ENCODE data around the gene POMT1.
A peak's percentile ranks its signal among the peaks of the same experiment; 100 is the strongest.
"Not testable (repeated sequence)": the region's sequence is repeated elsewhere in the genome, so short reads cannot be mapped to it uniquely, and the experiment has no call there.

Gene POMT1, protein sequence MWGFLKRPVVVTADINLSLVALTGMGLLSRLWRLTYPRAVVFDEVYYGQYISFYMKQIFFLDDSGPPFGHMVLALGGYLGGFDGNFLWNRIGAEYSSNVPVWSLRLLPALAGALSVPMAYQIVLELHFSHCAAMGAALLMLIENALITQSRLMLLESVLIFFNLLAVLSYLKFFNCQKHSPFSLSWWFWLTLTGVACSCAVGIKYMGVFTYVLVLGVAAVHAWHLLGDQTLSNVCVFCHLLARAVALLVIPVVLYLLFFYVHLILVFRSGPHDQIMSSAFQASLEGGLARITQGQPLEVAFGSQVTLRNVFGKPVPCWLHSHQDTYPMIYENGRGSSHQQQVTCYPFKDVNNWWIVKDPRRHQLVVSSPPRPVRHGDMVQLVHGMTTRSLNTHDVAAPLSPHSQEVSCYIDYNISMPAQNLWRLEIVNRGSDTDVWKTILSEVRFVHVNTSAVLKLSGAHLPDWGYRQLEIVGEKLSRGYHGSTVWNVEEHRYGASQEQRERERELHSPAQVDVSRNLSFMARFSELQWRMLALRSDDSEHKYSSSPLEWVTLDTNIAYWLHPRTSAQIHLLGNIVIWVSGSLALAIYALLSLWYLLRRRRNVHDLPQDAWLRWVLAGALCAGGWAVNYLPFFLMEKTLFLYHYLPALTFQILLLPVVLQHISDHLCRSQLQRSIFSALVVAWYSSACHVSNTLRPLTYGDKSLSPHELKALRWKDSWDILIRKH

DNA sequence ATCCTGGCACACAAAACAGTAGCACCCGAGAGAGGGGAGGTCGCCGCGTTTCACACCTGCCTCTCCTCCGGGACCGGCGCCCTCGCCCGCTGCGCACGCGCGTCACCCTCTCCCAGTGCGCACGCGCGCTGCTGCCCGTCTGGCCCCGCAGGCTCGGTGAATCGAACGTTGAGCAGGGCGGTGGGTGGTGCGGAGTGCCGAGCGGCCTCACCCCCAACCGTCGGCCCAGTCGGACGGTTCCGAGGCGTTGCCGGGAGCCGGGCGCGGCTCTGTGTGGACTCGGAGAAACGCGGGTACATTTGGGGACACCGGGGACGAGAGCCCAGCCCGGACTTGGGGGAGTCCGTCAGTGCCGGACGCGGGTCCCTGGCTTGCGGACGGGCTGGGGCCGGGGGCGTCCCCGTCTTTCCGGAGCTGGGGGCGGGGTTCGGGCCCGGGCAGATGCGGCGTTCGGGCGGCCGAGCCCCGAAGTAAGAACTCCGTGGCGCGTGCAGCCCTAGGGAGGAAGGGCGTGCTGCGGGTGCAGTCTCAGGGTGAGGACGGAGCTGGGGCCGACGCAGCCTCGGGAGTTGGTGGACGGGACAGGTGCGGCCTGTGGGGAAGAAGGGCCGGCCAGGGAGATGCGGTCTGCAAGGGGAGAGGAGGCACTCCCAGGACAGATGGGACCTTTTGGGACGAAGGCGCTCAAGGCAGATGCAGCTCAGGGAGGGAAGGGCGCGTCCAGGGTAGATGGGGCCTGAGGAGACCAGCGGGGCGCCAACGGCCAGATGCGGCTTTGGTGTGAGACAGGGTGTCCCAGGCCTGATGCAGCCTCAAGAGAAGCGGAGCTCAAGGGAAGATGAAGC is at the start of gene POMT1:
Gene POMT1 (plus strand): TSS at position 138 of the 845 bp plus-strand sequence. CDS start 1,301 bp downstream, outside the sequence.
- peak within 1 kb of the TSS; percentile 70 for H3K27ac ChIP-seq
- TF ChIP-seq, protein P1, sequence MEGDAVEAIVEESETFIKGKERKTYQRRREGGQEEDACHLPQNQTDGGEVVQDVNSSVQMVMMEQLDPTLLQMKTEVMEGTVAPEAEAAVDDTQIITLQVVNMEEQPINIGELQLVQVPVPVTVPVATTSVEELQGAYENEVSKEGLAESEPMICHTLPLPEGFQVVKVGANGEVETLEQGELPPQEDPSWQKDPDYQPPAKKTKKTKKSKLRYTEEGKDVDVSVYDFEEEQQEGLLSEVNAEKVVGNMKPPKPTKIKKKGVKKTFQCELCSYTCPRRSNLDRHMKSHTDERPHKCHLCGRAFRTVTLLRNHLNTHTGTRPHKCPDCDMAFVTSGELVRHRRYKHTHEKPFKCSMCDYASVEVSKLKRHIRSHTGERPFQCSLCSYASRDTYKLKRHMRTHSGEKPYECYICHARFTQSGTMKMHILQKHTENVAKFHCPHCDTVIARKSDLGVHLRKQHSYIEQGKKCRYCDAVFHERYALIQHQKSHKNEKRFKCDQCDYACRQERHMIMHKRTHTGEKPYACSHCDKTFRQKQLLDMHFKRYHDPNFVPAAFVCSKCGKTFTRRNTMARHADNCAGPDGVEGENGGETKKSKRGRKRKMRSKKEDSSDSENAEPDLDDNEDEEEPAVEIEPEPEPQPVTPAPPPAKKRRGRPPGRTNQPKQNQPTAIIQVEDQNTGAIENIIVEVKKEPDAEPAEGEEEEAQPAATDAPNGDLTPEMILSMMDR (IDR thresholded peaks at IDR 0.05) = no peak
- no peak for TF ChIP-seq ZFX (IDR thresholded peaks at IDR 0.05; ENCODE audit: borderline replicate concordance)

DNA sequence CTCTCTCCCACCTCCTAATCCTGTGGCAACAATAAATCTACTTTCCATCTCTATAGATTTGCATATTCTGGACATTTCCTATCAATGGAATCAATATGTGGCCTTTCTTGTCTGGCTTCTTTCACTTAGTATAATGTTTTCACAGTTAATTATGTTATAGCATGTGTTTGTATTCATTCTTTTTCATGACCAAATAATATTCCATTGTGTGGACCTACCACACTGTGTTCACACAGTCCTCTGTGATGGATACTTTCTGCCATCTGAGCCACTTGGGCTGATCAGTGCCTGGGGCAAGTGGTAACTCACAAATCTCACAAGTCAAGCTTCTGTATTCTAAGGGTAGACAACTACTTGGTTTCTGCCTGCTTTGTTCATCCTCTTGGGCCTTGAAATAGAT is 48.7 kb upstream of the POMT1 start:
- H3K27ac ChIP-seq = no peak overlapping the region

DNA sequence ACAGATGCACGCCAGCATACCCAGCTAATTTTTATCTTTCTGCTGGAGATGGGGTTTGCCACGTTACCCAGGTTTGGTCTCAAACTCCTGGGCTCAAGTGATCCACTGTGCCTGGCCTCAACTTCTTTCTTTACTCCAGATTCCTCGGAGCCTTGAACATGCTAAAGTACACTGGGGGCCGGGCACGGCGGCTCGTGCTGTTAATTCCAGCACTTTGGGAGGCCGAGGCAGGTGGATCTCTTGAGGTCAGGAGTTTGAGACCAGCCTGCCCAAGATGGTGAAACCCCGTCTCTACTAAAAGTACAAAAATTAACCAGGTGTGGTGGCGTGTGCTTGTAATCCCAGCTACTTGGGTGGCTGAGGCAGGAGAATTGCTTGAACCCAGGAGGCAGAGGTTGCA is 47.1 kb upstream of the POMT1 start:
- not testable (repeated sequence) for H3K27ac ChIP-seq

More for the DNA sequence above, 48.7 kb upstream of the POMT1 start:
- TF ChIP-seq, protein P1 (IDR thresholded peaks at IDR 0.05) = no peak
- TF ChIP-seq ZFX (IDR thresholded peaks at IDR 0.05; ENCODE audit: borderline replicate concordance) = no peak

DNA sequence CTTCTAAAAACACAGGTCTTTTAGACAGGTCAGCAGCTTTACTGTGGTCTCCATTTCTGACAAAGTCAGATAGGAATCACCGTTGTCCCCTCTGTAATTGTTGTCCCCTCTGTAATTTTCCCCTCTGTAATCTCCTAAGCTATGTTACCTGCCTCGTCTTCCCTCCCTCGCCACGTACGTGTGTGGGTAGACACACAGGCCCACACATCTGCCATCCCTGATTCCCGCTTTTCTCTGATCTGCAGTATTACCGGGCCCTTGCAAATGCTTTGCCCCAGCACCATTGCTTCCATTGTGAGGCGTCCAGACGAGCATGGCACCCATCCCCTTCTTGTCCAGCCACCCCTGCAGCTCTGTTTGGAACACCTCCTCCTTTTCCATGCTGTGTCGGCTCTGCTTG is 45.0 kb upstream of the POMT1 start:
- no peak for TF ChIP-seq ZFX (IDR thresholded peaks at IDR 0.05; ENCODE audit: borderline replicate concordance)
- TF ChIP-seq, protein P1 (IDR thresholded peaks at IDR 0.05) = no peak

DNA sequence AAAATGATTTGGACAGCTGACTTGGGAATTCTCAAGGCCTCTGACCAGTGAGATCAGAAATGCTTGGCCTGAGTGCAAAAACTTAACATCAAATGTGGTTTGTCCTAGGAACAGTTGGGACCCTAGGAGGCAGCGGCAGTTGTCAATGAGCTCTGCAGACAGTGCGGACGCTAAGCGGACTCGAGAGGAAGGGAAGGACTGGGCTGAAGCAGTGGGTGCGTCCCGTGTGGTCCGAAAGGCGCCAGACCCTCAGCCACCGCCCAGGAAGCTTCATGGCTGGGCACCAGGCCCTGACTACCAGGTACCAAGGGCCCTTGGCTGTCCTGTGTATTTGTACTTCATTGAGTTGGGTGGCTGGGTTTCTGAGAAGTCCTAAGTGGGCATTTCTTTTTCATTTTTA is 43.7 kb upstream of the POMT1 start:
- H3K27ac ChIP-seq = no peak overlapping the region
- TF ChIP-seq, protein P1 (IDR thresholded peaks at IDR 0.05) = no peak
- TF ChIP-seq ZFX (IDR thresholded peaks at IDR 0.05; ENCODE audit: borderline replicate concordance) = no peak

More for the DNA sequence above, 45.0 kb upstream of the POMT1 start:
- H3K27ac ChIP-seq = no peak overlapping the region

DNA sequence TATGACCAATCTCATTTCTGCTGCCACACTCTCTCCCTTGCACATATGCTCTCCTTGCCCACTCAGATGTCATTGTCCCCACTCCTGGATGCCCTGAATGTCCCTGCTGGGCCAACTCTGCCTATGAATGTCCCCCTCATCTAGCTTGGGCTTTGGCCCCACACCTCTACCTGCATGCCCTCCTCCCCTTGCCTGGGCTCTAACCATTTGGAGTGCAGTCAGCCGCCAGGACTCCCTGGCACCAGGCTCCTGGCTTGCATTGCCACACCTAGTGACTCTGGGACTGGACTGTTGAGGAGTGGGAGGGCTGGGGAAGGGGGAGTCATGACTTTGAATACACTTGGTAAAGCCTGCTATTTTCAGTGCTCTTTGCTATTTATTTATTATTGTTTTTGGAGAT is 41.6 kb upstream of the POMT1 start:
- H3K27ac ChIP-seq = no peak overlapping the region
- no peak for TF ChIP-seq ZFX (IDR thresholded peaks at IDR 0.05; ENCODE audit: borderline replicate concordance)
- TF ChIP-seq, protein P1 (IDR thresholded peaks at IDR 0.05) = no peak

DNA sequence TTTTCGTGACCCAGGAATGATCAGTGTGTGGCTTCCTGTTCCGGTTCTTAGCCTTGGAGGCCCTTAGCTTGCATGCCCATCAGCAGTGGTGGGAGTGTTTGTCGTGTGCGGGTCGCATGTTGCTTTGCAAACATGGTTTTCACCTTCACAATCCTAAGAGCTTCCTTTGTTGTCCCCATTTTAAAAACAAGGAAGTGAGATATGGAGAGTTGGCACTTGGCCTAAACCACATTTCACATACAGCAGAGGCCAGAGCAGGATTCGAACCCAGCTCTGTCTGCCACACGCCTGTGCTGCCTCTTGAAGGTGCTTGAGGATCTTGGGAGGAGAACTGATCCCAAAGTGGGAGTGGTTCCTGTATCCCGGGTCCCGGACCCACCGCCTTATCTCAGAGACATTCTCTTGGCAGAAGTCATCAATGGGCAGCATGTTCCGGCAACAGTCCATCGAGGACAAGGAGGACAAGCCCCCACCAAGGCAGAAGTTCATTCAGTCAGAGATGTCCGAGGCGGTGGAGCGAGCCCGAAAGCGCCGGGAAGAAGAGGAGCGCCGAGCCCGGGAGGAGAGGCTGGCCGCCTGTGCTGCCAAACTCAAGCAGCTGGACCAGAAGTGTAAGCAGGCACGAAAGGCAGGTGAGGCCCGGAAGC is 38.2 kb upstream of the POMT1 start:
- TF ChIP-seq ZFX (IDR thresholded peaks at IDR 0.05; ENCODE audit: borderline replicate concordance) = no peak
- TF ChIP-seq, protein P1 (IDR thresholded peaks at IDR 0.05) = no peak
- H3K27ac ChIP-seq = no peak overlapping the region
